Transverse colon (tissue), 4 donors: ENCODE data around the gene TMEM72. TPM values are rescaled to one million over a fixed set of nuclear protein-coding genes. Genes with fewer than 3 reads are reported as not detected.
A peak's percentile ranks its signal among the peaks of the same experiment; 100 is the strongest.

Experiments
- DNase-seq: peaks from one replicate; pipeline ENCODE4 v3.0.0-alpha.2; 2019
- H3K27ac ChIP-seq, 4 donors: fragments of 200-600 bp; sonication (generic); 2 replicates each; pipeline ENCODE4 v1.5.1; 2016 to 2018; ENCODE audit warnings: inconsistent platforms in 4 of 4
- H3K27me3 ChIP-seq: fragments of 200-600 bp; sonication (generic); 2 replicates; pipeline ENCODE4 v1.5.1; 2017; ENCODE audit warnings: inconsistent platforms
- H3K36me3 ChIP-seq, 4 donors: fragments of 200-600 bp; sonication (generic); 2 replicates each; pipeline ENCODE4 v1.5.1; 2017 to 2019; ENCODE audit warnings: inconsistent platforms in 4 of 4
- H3K4me1 ChIP-seq, 4 donors: fragments of 200-600 bp; sonication (generic); 2 replicates each; pipeline ENCODE4 v1.5.1; 2017 to 2020; ENCODE audit warnings: inconsistent platforms in 4 of 4
- H3K4me3 ChIP-seq, 4 donors: fragments of 200-600 bp; sonication (generic); 1 replicate in 1 of 4; 2 replicates in 3 of 4; pipeline versions ENCODE4 v1.5.1 to v1.6.1; 2017 to 2019; ENCODE audit warnings: inconsistent platforms in 4 of 4
- H3K9me3 ChIP-seq, 2 donors: fragments of 200-600 bp; sonication (generic); 2 replicates each; pipeline ENCODE4 v1.5.1; 2017 to 2019; ENCODE audit warnings: inconsistent platforms in 2 of 2
- CTCF ChIP-seq, 5 experiments: fragments of 200-600 bp in 3 of 5; fragments of 450-650 bp in 2 of 5; sonication (generic) in 3 of 5; IDR thresholded peaks; 1 replicate in 2 of 5; 2 replicates in 3 of 5; pipeline ENCODE4 v1.5.1; 2016 to 2017; ENCODE audit warnings: antibody characterized with exemption in 5 of 5, inconsistent platforms in 3 of 5, mild to moderate bottlenecking in 2 of 5, moderate library complexity in 1 of 5
- EP300 ChIP-seq: sonication (generic); formaldehyde crosslinking; IDR thresholded peaks from one replicate; pipeline ENCODE4 v1.6.1; 2017; ENCODE audit warnings: antibody characterized with exemption, low read depth
- POLR2A ChIP-seq: fragments of 450-650 bp; IDR thresholded peaks from one replicate; pipeline ENCODE4 v1.6.1; 2016; ENCODE audit warnings: antibody characterized with exemption, mild to moderate bottlenecking, moderate library complexity
- POLR2AphosphoS5 ChIP-seq, 3 donors: sonication (generic); formaldehyde crosslinking; IDR thresholded peaks; one replicate each; pipeline ENCODE4 v1.6.1; 2016; ENCODE audit warnings: antibody characterized with exemption in 3 of 3
- WGBS, 2 donors: methylation state at CpG; one replicate each; pipeline ENCODE4 v1.1.5; 2018; ENCODE audit warnings: low coverage in 1 of 2; 5-methylcytosine and 5-hydroxymethylcytosine counted together
- in situ Hi-C, 4 donors: fragments of 200-750 bp; cut with MboI; loops; one replicate each; pipeline versions ENCODE4 v1.15.0 to v1.15.1; 2017; ENCODE audit warnings: low sequenced_read_pairs in 3 of 4, low pct_ligation_motif_present in 1 of 4, low pct_unique_long_range_greater_than_20kb in 1 of 4
- intact Hi-C: fragments of 100-400 bp; cut with DNase I; formaldehyde crosslinking; loops from one replicate; pipeline ENCODE4 v1.15.1; 2023; ENCODE audit warnings: low total_unique reads
- total RNA-seq, 4 donors: library from RNA; depleted of rRNA; stranded (reverse); fragments of >200 nt; gene quantifications; one replicate each; pipeline ENCODE4 v1.1.0, GENCODE V29; 2016

Gene TMEM72
- total RNA-seq, 4 donors from 2014 or later = 9.5 to 49.4 (median 16.5) TPM

- Histone ChIP-seq H3K27me3 (no peaks in the 10 kb centered on the region), H3K4me1 (no peaks in the 10 kb centered on the region), H3K4me3 (no peak overlapping the region), H3K27ac (no peak overlapping the region), H3K9me3 (no peaks in the 10 kb centered on the region), H3K36me3 (no peaks in the 10 kb centered on the region)
- in situ Hi-C loops (no loop called here), intact Hi-C loops (no loop called here)
- TF ChIP-seq CTCF (IDR thresholded peaks at IDR 0.05) (no peak), POLR2A (no peak), POLR2AphosphoS5 (IDR thresholded peaks at IDR 0.05) (no peak), EP300 (no peak)
- no peak for DNase-seq
- 83 to 100% methylated on average over 2 to 7 of the region's 7 CpGs for WGBS, 2 donors
Measured at GRCh38 chr10:44922796-44923545, 11.8 kb downstream of the TMEM72 start.

GRCh38 chr10:44923611-44924010 is 12.5 kb downstream of the TMEM72 start:
- TF ChIP-seq CTCF (IDR thresholded peaks at IDR 0.05) (no peak), POLR2AphosphoS5 (IDR thresholded peaks at IDR 0.05) (no peak), POLR2A (no peak), EP300 (no peak)
- no peaks in the 10 kb centered on the region for H3K27me3 ChIP-seq
- DNase-seq = no peak
- no peaks in the 10 kb centered on the region for H3K36me3 ChIP-seq
- no peak overlapping the region for H3K27ac ChIP-seq
- intact Hi-C loops = no loop called here
- WGBS, 2 donors = 85% methylated on average over 3 of the region's 3 CpGs; no CpG with 5 or more reads in 1 of the 2 donors
- H3K9me3 ChIP-seq = no peaks in the 10 kb centered on the region
- in situ Hi-C loops = no loop called here
- H3K4me1 ChIP-seq = no peaks in the 10 kb centered on the region
- H3K4me3 ChIP-seq = no peak overlapping the region

- no peaks in the 10 kb centered on the region for H3K9me3 ChIP-seq
- in situ Hi-C loops = no loop called here
- no peaks in the 10 kb centered on the region for H3K4me1 ChIP-seq
- no peaks in the 10 kb centered on the region for H3K27me3 ChIP-seq
- 87% methylated on average over 21 of the region's 21 CpGs; no CpG with 5 or more reads in 1 of the 2 donors for WGBS, 2 donors
- no peak overlapping the region for H3K27ac ChIP-seq
- TF ChIP-seq POLR2A = no peak
- TF ChIP-seq POLR2AphosphoS5 (IDR thresholded peaks at IDR 0.05) = no peak
- TF ChIP-seq CTCF (IDR thresholded peaks at IDR 0.05) = no peak
- no peak for TF ChIP-seq EP300
- DNase-seq = no peak
- H3K36me3 ChIP-seq = no peaks in the 10 kb centered on the region
- intact Hi-C loops = no loop called here
- no peak overlapping the region for H3K4me3 ChIP-seq
Measured at GRCh38 chr10:44924261-44925040, 13.3 kb downstream of the TMEM72 start.

GRCh38 chr10:44925224-44925623 is 14.1 kb downstream of the TMEM72 start:
- H3K4me3 ChIP-seq = no peak overlapping the region
- intact Hi-C loops = no loop called here
- H3K27me3 ChIP-seq = no peaks in the 10 kb centered on the region
- WGBS, 2 donors = 56% methylated on average over 7 of the region's 7 CpGs; no CpG with 5 or more reads in 1 of the 2 donors
- no peaks in the 10 kb centered on the region for H3K9me3 ChIP-seq
- in situ Hi-C loops = no loop called here
- no peak overlapping the region for H3K27ac ChIP-seq
- no peak for DNase-seq
- no peaks in the 10 kb centered on the region for H3K36me3 ChIP-seq
- H3K4me1 ChIP-seq = no peaks in the 10 kb centered on the region
- TF ChIP-seq CTCF (IDR thresholded peaks at IDR 0.05) = peak in 1 of 5 experiments; percentile 12
- TF ChIP-seq EP300 = no peak
- TF ChIP-seq POLR2A = no peak
